CD4-positive, alpha-beta T cell treated with Interleukin-10 for 1 hour (primary cell): Measurements from ENCODE around the gene KLK7.
A peak's percentile ranks its signal among the peaks of the same experiment; 100 is the strongest.
"Not testable (repeated sequence)": the region's sequence is repeated elsewhere in the genome, so short reads cannot be mapped to it uniquely, and the experiment has no call there.

Experiments
- DNase-seq: peaks from one replicate; pipeline ENCODE4 v3.0.0-alpha.2; 2020

Gene KLK7

GRCh38 chr19:51010066-51010795, 26.5 kb upstream of the KLK7 start:
- DNase-seq: no peak

- DNase-seq: no peak
Measured at GRCh38 chr19:51009061-51009891, 25.6 kb upstream of the KLK7 start.

- DNase-seq: no peak
Measured at GRCh38 chr19:51007488-51007887, 23.8 kb upstream of the KLK7 start.

GRCh38 chr19:51006406-51006805, 22.7 kb upstream of the KLK7 start:
- no peak for DNase-seq

GRCh38 chr19:51005248-51005647, 21.5 kb upstream of the KLK7 start:
- no peak for DNase-seq

- no peak for DNase-seq
Measured at GRCh38 chr19:51003316-51003715, 19.6 kb upstream of the KLK7 start.

- no peak for DNase-seq
Measured at GRCh38 chr19:51002542-51003311, 19.0 kb upstream of the KLK7 start.

GRCh38 chr19:51002089-51002532, 18.4 kb upstream of the KLK7 start:
- no peak for DNase-seq

GRCh38 chr19:51001515-51001914, 17.8 kb upstream of the KLK7 start, which contains the start of gene KLK8:
Gene KLK8, minus strand, starts transcription at chr19:51001604. Its CDS starts 437 bp downstream, at chr19:51001167.
- no peak for DNase-seq

- DNase-seq: no peak
Measured at GRCh38 chr19:51000981-51001380, 17.3 kb upstream of the KLK7 start.

- no peak for DNase-seq
Measured at GRCh38 chr19:51000426-51000825, 16.7 kb upstream of the KLK7 start.

GRCh38 chr19:50998686-50999085, 15.0 kb upstream of the KLK7 start:
- DNase-seq: no peak

- no peak for DNase-seq
Measured at GRCh38 chr19:50998061-50998460, 14.3 kb upstream of the KLK7 start.

- peak; percentile 8 for DNase-seq
Measured at GRCh38 chr19:50994129-50994528, 10.4 kb upstream of the KLK7 start.

- DNase-seq: no peak
Measured at GRCh38 chr19:50992666-50993035, 8.9 kb upstream of the KLK7 start.

GRCh38 chr19:50984416-50984815, 699 bp upstream of the KLK7 start:
- DNase-seq: not testable (repeated sequence)

- no peak for DNase-seq
Measured at GRCh38 chr19:50982186-50982585, 1.5 kb downstream of the KLK7 start.

GRCh38 chr19:50981587-50982146, 2.0 kb downstream of the KLK7 start:
- no peak for DNase-seq

GRCh38 chr19:50980208-50980607, 3.5 kb downstream of the KLK7 start:
- no peak for DNase-seq

- no peak for DNase-seq
Measured at GRCh38 chr19:50979758-50980157, 4.0 kb downstream of the KLK7 start.

GRCh38 chr19:50978772-50979390, 4.8 kb downstream of the KLK7 start:
- no peak for DNase-seq

GRCh38 chr19:50977626-50978025, 6.1 kb downstream of the KLK7 start:
- DNase-seq: no peak

- no peak for DNase-seq
Measured at GRCh38 chr19:50975766-50976165, 8.0 kb downstream of the KLK7 start.
